Esophagus muscularis mucosa (tissue), 3 donors: ENCODE data around the gene ALAD.

Source experiments
- POLR2A ChIP-seq: fragments of 450-650 bp; IDR thresholded peaks from one replicate; pipeline ENCODE4 v1.6.1; 2017; ENCODE audit warnings: antibody characterized with exemption, moderate library complexity, mild to moderate bottlenecking, low read depth
- POLR2AphosphoS5 ChIP-seq, 2 donors: sonication (generic); formaldehyde crosslinking; IDR thresholded peaks; one replicate each; pipeline ENCODE4 v1.6.1; 2017; ENCODE audit warnings: antibody characterized with exemption in 2 of 2
- TF ChIP-seq, protein P1 (sequence below), 3 experiments: fragments of 200-600 bp in 2 of 3; fragments of 450-650 bp in 1 of 3; sonication (generic) in 2 of 3; IDR thresholded peaks; one replicate each; pipeline ENCODE4 v1.5.1; 2017 to 2019; ENCODE audit warnings: antibody characterized with exemption in 3 of 3, mild to moderate bottlenecking in 2 of 3, moderate library complexity in 1 of 3

DNA sequence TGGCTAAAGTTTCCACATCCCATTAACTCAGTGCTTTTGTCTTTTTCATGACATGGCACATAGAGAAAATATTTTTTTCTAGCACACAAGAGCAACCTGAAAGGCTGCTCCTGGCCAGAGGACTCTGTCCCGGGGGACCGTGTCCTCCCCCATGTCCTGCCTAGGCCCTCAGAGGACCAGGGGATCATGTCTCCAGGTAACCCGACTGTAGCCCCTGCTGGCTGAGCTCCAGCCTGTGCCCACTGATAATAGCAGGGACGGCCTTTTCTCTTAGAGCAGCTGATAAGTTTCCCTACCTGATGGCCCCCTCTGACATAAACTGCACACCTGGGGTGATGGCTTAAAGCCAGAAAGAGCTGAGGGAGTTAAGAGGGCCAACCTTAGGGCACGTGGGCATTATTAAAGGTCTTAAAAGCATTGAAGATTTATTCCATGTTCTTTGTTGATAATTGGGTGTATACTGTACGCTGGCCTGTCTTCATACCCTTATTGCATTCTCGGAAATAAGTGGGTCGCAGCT, 30.2 kb downstream of the ALAD start:
- TF ChIP-seq POLR2A, result no peak
- TF ChIP-seq, protein P1, sequence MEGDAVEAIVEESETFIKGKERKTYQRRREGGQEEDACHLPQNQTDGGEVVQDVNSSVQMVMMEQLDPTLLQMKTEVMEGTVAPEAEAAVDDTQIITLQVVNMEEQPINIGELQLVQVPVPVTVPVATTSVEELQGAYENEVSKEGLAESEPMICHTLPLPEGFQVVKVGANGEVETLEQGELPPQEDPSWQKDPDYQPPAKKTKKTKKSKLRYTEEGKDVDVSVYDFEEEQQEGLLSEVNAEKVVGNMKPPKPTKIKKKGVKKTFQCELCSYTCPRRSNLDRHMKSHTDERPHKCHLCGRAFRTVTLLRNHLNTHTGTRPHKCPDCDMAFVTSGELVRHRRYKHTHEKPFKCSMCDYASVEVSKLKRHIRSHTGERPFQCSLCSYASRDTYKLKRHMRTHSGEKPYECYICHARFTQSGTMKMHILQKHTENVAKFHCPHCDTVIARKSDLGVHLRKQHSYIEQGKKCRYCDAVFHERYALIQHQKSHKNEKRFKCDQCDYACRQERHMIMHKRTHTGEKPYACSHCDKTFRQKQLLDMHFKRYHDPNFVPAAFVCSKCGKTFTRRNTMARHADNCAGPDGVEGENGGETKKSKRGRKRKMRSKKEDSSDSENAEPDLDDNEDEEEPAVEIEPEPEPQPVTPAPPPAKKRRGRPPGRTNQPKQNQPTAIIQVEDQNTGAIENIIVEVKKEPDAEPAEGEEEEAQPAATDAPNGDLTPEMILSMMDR (IDR thresholded peaks at IDR 0.05), result no peak
- no peak for TF ChIP-seq POLR2AphosphoS5 (IDR thresholded peaks at IDR 0.05)
